ENCODE measurements around the gene TFAP2E.

The TFAP2E gene

DNA sequence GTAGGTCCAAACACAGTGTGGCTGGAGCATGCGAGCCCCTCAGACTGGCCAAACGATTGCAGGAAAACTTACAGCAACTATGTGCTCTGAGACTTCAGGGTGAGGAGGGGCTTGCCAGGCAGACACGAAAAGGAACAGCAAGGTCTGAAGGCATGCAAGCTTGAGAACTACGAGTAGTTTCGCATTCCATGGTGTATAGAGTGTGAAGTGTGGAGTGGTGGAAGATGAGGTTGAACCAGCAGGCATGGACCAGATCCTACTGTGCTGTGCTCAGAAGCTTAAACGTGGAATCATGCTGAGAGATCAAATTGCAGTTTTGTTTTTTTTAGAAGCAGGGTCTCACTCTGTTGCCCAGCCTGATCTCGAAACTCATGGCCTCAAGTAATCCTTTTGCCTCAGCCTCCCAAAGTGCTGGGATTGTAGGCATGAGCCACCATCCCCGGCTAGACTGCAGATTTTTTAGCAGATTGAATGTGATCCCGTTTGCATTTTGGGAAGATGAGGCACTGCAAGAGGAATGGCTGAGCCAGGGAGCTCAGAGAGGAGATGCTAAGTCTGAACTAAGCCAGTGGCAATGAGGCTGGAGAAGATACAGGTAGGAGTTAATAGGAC lies 5.1 kb upstream of the TFAP2E start:
- TF ChIP-seq, protein P1, sequence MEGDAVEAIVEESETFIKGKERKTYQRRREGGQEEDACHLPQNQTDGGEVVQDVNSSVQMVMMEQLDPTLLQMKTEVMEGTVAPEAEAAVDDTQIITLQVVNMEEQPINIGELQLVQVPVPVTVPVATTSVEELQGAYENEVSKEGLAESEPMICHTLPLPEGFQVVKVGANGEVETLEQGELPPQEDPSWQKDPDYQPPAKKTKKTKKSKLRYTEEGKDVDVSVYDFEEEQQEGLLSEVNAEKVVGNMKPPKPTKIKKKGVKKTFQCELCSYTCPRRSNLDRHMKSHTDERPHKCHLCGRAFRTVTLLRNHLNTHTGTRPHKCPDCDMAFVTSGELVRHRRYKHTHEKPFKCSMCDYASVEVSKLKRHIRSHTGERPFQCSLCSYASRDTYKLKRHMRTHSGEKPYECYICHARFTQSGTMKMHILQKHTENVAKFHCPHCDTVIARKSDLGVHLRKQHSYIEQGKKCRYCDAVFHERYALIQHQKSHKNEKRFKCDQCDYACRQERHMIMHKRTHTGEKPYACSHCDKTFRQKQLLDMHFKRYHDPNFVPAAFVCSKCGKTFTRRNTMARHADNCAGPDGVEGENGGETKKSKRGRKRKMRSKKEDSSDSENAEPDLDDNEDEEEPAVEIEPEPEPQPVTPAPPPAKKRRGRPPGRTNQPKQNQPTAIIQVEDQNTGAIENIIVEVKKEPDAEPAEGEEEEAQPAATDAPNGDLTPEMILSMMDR (IDR thresholded peaks at IDR 0.05; ENCODE audit: borderline replicate concordance, insufficient read depth, low read depth, low read length), result no peak
- H3K4me3 ChIP-seq (ENCODE audit: low read depth, low read length), result no peak overlapping the region

DNA sequence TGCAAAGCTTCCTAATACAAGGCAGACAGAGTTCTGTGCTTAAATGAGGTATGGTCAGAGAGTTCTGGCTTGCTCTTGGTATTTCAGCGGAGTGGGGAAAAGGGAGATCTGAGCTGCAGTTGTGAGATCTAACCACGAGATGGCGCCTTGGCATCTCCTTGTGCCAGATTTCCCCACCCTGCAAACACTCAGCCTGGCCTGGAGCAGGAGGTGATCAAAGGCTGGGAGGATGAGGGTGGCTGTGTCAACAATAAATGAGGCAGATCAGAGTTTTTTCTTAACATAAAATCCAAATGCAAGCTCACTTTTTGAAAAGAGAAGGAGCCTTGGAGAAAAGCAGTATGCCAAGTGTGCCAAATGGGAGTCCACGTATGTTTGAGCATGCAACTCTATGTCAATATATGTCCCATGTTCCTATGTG lies 4.1 kb upstream of the TFAP2E start:
- TF ChIP-seq, protein P1 (IDR thresholded peaks at IDR 0.05; ENCODE audit: borderline replicate concordance, insufficient read depth, low read depth, low read length), result peak; percentile 85
- H3K4me3 ChIP-seq (ENCODE audit: low read depth, low read length), result no peak overlapping the region

GRCh38 chr1:35569936-35570335 lies 3.2 kb upstream of the TFAP2E start:
- H3K4me3 ChIP-seq (ENCODE audit: low read depth, low read length), result no peak overlapping the region
- TF ChIP-seq, protein P1 (IDR thresholded peaks at IDR 0.05; ENCODE audit: borderline replicate concordance, insufficient read depth, low read depth, low read length), result no peak

DNA sequence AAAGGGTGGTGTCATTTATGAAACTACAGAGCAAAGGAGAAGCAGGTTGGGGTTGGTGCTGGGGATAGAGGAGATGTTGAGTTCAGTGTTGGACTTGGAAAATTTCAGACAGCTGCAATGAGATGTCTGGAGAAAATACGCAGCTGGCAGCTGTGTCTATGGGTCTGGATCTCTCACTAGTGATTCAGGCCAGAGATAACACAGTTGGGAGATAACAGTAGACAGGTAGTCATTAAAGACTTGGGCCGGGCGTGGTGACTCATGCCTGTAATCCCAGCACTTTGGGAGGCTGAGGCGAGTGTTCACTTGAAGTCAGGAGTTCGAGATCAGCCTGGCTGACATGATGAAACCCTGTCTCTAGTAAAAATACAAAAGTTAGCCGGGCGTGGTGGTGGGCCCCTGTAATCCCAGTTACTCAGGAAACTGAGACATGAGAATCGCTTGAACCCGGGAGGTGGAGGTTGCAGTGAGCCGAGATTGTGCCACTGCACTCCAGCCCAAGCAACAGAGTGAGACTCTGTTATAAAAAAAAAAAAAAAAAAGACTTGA lies 2.5 kb upstream of the TFAP2E start:
- TF ChIP-seq, protein P1 (IDR thresholded peaks at IDR 0.05; ENCODE audit: borderline replicate concordance, insufficient read depth, low read depth, low read length), result no peak
- H3K4me3 ChIP-seq (ENCODE audit: low read depth, low read length), result no peak overlapping the region

DNA sequence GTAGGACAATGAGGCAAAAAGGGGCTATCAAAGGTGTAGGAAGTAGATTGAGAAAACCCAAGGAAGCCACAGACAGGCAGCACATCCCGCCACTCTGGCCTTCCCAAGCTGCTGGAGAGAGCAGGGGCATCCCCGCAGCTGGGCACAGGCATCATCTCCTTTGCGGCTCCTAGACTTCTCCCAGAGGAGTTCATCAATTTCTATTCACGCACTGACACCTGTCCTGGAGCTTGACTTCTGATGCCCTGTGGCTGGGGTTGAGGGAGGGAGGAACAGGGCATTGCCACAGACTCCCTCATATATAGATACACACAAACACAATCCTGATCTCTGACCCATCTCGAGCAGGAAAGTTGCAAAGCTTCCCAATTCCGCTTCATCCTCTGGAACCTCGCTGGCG lies 1.9 kb upstream of the TFAP2E start:
- no peak overlapping the region for H3K4me3 ChIP-seq (ENCODE audit: low read depth, low read length)

GRCh38 chr1:35572296-35572695 lies 818 bp upstream of the TFAP2E start:
- H3K4me3 ChIP-seq (ENCODE audit: low read depth, low read length), result no peak overlapping the region
- TF ChIP-seq, protein P1 (IDR thresholded peaks at IDR 0.05; ENCODE audit: borderline replicate concordance, insufficient read depth, low read depth, low read length), result no peak

More for the DNA sequence above, 1.9 kb upstream of the TFAP2E start:
- TF ChIP-seq, protein P1 (IDR thresholded peaks at IDR 0.05; ENCODE audit: borderline replicate concordance, insufficient read depth, low read depth, low read length), result no peak

GRCh38 chr1:35574125-35574654 lies 1.1 kb downstream of the TFAP2E start:
- TF ChIP-seq, protein P1 (IDR thresholded peaks at IDR 0.05; ENCODE audit: borderline replicate concordance, insufficient read depth, low read depth, low read length), result no peak
- H3K4me3 ChIP-seq (ENCODE audit: low read depth, low read length), result no peak overlapping the region

Data from GM12875 (cell line).